DMS153 treated with DMSO at 0.1 percent for 48 hours (cell line): ENCODE measurements around the gene PROC.

Experiments
- DNase-seq: peaks from one replicate; lab custom pipeline; 2025; ENCODE audit not compliant: unreplicated experiment; lab: John Stamatoyannopoulos, UW

PROC gene

DNA sequence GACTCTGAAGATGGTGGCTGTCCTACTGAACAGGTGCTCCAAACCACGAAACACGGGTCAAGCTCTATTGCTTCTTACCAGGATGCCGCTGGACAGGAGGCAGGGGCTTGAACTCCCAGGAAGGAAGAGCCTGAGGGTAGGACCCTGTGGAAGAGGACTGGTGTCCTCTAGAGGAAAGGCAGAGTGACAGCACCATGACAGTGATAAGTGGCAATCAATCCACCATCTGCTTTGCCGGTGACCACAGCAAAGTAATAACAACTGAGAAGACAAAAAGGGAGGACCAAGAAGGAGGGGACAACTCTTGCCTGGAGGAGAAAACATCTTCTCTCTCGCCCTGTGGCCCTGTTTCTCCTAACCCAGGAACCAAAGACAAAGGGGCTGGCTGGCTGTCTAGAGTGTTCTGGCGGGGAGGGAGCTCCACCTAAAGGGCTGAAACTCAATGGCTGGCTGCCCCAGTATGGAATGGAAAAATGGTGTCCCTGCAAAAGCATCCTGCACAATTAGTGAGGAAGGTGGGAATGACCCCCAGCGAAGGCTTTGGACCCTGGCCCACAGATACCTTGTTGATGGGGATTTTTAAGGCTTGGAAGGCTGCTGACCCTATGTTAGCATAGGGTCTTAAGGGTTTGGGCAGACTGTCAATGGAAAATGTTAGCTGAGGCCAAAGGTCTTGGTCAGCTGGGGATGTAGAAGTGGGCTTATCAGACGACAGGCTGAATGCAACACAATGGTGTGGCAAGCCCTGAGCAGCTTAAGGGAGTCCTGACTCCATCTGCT, 35.4 kb downstream of the PROC start:
- DNase-seq, result no peak

DNA sequence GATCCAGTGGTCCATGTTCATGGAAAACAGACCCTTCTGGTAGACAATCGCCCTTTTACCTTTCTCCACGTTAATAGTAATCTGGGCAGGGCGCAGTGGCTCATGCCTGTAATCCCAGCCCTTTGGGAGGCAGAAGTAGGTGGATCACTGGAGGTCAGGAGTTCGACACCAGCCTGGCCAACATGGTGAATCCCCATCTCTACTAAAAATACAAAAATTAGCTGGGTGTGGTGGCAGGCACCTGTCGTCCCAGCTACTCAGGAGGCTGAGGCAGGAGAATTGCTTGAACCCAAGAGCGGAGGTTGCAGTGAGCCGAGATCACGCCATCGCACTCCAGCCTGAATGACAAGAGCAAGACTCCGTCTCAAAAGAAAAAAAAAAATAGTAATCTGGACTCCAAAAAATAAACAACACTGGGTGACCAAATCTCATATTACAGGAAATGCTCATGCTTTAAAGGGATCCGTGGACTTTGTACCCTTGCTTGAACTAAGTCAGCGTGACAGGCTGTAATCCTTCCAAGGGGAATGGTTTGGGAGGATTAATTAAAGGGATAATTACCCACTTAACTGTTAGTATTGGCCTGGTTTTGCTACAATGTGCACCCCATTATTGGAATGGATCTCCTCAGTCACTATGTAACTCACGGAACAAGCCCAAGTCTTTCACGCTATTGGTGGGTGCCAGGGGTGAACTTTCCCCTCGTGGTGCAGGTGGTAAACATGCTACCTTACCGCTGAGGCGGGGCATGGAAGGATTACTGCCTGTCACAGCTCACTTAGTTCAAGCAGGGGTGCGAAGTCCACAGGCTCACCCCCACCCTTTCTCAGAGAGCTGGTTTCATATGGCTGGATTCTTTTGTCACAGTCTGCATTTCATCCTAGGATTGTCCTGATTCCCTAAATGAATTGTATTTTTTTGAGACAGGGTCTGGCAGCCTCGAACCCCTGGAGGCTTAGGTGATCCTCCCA, 36.7 kb downstream of the PROC start:
- no peak for DNase-seq

DNA sequence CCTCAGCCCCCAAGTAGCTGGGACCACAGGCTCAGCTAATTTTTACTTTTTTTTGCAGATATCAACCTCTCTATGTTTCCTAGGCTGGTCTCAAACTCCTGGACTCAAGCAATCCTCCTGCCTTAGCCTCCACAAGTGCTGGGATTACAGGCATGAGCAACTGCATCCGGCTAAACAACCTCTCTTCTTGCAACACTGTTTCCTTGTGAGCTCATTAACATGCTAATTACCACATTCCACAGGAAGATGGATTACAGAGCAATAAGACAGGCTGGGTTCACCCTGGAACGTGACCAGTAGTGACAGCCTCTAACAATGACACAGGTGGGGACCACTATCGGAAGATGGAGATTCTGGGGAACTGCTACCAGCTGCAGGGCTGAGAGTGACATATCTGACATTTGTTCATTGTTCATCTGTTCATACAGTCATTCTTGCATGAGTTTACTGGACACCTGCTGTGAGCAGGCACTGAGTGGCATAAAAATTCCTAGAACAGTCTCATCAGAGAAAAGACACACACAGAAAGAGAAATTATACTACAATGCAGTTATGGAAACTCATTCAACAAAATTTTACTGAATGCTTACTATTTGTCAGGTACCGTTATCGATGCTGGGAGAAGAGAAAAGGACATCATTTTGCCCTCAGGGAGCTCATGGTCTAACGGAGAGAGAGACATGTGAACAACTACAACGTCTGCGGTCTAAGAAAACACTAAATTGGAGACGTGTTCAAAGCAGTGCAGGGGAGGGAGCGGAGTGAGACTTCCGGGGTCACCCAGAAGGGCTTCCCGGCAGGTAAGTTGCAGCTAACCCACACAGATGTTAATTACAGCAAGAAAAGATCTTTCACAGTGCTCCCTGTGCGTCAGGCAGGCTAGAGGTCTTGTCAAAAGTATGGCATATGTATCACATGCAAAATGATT, 37.6 kb downstream of the PROC start:
- DNase-seq, result no peak

DNA sequence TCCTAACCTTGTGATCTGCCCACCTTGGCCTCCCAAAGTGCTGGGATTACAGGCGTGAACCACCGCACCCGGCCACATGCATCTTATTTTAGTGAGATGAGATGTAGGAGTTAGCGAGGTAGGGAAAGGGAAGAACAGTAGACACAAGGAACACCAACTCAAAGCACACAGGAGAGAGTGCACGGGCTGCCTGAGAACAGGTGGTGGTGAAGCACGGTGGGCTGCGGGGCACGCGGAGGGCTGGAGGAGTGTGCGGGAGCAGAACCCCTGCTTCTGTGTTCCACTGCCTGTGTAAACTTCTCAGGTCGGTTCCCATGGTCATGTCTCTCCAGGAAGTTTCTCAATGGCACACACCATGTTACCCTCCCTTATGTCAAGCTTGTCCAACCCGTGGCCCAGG, 38.7 kb downstream of the PROC start:
- no peak for DNase-seq

DNA sequence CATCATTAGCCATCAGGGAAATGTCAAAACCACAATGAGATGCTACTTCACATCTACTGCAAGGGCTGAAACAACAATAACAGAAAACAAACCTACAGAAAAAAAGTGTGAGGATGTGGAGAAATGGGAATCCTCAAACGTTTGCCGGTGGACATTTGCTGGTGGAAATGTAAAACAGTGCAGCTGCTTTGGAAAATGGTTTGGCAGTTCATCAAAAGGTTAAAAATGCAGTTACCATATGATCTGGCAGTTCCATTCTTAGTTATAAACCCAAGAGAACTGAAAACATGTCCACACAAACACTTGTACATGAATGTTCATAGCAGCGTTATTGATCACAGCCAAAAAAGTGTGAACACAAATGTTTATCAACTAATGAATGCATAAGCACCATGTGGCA, 44.2 kb downstream of the PROC start:
- no peak for DNase-seq

DNA sequence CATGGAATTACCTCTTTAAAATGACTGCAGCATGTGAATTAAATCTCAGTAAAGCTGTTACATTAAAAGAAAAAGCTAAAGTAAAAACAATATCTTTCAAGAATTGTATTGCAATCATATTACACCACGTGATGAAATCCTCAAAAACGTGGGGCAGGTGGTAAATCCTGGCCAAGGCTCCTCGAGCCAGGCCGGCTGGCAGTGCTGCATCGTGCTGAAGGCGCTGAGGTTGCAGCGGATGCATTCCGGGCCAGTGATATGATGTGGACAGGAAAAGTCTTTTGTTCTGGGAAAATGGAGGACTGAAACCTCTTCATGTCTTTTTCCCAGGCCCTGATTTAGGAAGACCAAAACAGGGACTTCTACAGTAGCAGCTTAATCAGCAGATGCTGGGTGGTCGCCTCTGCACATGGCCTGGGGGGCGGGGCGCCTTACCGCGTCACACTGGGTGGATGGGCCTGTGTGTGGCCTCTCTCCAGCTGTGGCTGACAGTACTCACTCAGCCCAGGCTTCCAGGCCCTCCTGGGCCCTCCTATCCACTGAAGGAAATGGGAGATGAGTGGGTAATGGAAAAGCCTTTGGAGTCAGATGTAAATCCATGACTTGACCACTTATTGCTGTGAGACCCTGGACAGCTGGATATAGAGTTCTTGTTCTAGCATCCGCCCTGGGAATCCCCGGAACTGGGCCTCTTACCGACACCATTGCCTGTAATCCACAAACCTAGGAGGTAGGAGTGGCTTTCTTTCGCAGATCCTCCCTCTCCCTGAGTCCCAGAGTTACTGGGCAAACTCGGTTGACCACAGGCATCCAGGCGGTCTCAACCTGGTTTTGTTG, 45.1 kb downstream of the PROC start:
- DNase-seq, result no peak

DNA sequence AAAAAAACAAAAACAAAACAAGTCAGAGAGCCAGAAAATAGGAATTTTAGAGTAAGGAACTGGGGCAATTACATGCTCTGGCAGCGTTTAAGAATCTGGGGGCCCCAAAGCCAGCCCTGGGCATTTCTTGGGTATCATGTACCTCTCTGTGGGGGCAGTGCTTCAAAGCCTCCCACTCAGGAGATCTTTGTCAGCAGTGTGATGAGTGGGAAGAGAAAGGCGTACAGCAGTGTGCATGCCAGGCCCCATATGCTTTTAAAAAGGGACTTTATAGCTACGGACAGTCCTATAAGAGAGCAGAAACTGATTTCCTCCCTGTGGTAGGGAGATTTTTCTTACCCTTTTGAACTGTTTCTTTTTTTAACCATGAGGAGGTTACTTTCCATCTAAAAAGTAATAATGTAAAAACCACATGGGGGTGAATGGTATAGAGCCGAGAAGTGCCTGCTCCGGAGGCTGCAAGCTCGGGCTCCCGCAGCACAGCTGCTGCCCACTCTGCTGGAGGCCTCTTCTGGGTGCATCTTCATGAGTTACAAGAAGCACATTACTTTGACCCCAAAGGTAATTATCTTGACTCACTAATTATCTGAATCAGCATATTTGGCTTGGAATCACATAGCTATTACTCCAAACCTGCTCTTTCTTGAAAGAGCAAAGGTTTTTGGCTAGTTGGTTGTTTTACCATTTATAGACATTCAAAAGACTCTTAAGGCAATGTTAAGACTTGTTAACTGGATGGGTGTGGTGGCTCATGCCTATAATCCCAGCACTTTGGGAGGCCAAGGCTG, 46.4 kb downstream of the PROC start:
- DNase-seq, result no peak

DNA sequence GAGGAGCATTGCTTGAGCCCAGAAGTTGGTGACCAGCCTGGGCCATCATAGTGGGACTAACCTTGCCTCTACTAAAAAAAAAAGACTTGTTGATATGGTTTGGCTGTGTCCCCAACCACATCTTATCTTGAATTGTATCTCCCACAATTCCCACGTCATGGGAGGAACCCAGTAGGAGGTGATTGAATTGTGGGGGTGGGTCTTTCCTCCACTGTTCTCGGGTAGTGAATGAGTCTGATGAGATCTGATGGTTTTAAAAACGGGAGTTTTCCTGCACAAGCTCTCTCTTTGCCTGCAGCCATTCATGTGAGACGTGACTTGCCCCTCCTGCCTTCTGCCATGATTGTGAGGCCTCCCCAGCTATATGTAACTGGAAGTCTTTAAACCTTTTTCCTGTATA, 47.0 kb downstream of the PROC start:
- no peak for DNase-seq

DNA sequence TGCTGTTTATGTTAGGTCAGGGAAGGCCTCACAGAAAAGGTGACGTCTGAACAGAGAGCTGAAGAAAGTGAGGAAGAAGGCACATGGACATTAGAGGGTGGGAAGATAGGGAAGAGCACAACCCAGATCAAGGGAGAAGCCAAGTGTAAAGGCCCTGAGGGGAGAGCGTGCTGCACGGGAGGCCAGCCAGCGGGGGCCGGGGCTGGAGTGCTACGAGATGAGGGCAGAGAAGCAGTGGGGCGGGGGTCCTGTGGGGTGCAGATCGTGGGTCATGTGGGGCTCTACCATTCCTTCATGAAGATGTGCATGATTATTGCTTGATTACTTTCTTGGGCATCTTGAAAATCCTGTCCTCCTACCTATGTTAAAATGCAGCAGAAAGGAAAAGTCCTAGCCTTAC, 50.8 kb downstream of the PROC start:
- DNase-seq, result no peak

DNA sequence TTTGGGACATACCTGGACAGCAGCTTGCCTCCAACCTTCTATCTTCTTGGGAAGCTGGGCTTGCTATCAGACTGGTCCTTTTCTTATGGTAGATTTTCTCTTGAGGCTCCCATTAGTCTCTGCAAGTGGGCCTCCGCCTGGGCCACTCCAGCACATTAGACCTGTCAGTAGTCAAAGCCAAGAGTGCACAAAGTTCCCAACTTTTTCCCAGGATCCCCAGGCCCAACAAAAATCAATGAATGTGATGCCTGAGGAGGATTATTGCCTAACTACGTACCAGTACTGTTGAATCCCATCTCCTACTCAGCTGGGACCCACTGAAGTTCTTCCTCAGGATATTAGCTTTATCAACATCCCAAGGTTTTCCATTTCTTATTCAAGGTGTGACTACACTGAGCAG, 51.7 kb downstream of the PROC start:
- no peak for DNase-seq

DNA sequence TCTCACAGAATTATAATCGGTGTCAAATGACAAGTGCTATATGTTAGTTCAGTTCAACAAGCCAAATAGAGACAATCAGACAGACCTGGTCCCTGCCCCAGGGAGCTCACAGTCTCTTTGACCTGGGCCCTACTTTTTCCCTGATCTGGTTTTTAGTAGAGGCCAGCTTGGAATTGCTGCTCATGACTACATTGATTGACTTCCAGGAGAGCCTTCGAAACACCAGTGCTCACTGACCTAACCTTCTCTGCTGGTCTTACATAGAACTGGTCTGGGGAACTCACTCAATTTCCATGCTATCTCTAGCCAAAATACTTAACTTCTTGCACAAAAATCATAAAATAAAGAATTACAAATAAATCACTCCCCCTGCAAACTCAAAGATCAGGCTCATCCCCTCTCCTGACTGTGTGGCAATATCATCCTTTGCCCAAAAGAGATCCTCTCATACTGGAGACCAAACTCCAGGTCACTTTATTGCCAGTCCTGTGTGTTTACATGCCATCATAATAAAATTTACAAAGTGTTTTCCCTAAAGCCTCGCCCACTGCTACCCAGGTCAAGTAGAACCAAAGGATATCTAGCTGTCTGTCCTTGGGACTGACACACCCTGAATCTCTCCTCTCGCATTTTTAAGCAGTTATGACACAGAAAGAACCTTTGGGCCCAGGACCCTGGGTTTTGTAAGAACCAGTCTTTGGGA, 53.2 kb downstream of the PROC start:
- DNase-seq, result no peak

DNA sequence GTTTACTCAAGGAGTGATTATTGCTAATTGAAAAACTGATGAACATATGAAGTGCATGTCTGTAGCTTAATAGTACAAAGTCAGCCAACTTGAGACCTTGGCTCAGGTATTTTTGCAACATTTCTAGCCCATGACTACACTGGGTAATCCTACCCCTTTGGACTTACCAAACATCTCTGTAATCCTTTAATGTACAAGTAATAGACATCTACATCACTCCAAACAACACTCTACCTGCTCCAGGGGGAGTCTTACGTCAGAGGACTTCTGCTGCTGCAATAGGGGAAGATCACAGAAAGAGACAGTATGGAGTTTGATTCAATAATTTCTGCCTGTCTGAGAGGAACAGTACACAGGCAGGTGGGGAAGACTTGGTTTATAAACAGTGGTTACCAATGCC, 54.0 kb downstream of the PROC start:
- no peak for DNase-seq

DNA sequence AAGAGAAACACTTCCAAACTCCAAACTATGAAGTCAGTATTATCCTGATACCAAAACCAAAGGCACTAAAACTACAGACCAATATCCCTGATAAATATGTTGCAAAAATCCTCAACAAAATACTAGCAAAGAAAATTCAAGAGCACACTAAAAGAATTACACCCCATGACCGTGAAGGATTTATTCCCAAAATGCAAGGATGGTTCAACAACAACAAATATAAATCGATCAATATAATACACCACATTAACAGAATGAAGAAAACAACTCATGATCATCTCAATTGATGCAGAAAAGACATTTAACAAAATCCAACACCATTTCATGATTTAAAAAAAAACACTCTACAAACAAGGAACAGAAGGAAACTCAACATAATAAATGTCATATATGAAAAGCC, 57.6 kb downstream of the PROC start:
- DNase-seq, result no peak
